ENCODE data around the gene ACD.

The ACD gene

GRCh38 chr16:67647681-67648080 lies 12.4 kb downstream of the ACD start:
- no peak for DNase-seq (ENCODE audit: low spot score)

DNA sequence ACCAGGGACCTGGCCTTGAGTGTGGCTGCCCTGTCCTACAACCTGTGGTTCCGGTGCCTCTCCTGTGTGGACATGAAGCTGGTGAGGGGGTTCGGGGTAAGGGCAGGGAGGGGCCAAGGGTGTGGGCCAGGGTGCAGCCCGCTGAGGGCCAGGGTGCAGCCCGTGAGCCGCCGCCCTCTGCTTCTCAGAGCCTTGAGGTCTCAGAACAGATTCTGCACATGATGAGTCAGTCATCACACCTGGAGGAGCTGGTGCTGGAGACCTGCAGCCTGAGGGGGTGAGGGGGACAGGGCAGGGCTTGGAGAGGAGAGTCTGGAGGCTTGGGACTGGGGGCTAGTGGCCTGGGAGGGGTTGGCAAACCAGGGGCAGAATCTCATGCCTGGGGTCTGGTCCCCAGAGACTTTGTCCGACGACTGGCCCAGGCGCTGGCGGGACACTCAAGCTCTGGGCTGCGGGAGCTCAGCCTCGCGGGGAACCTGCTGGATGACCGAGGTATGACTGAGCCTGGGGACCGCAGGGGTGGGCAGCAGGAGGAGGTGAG lies 12.9 kb downstream of the ACD start:
- no peak for DNase-seq (ENCODE audit: low spot score)

- no peak for DNase-seq (ENCODE audit: low spot score)
These were observed 14.5 kb downstream of the ACD start for GRCh38 chr16:67645397-67646121.

GRCh38 chr16:67644038-67644437 lies 16.0 kb downstream of the ACD start:
- no peak for DNase-seq (ENCODE audit: low spot score)

GRCh38 chr16:67641779-67642708 lies 18.0 kb downstream of the ACD start:
- DNase-seq (ENCODE audit: low spot score) = peak; percentile 67

DNA sequence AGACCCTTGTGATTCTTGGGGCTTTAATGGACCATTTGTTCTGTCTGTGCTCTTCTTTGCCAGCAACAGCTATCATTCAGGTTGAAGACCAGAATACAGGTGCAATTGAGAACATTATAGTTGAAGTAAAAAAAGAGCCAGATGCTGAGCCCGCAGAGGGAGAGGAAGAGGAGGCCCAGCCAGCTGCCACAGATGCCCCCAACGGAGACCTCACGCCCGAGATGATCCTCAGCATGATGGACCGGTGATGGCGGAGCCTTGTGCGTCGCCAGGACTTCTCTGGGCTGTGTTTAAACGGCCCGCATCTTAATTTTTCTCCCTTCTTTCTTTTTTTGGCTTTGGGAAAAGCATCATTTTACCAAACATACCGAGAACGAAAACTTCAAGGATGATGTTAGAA lies 22.4 kb downstream of the ACD start:
- DNase-seq (ENCODE audit: low spot score) = no peak

DNA sequence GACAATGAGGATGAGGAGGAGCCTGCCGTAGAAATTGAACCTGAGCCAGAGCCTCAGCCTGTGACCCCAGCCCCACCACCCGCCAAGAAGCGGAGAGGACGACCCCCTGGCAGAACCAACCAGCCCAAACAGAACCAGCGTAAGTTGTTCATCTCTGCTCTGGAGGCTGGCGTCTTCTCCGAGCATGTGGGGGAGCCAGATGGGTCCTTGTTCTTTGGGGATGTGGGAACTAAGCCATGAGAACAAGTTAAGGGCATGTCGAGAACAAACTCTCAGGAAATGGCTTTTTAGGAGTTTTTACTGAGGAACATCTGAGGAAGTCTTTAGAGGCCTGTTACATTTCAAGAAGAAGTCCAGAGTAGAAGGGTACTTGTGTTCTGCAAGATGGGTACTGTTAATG lies 23.3 kb downstream of the ACD start:
- no peak for DNase-seq (ENCODE audit: low spot score)

GRCh38 chr16:67632415-67633172 lies 27.5 kb downstream of the ACD start:
- no peak for DNase-seq (ENCODE audit: low spot score)

- no peak for DNase-seq (ENCODE audit: low spot score)
These were observed 31.8 kb downstream of the ACD start for GRCh38 chr16:67628216-67628615.

DNA sequence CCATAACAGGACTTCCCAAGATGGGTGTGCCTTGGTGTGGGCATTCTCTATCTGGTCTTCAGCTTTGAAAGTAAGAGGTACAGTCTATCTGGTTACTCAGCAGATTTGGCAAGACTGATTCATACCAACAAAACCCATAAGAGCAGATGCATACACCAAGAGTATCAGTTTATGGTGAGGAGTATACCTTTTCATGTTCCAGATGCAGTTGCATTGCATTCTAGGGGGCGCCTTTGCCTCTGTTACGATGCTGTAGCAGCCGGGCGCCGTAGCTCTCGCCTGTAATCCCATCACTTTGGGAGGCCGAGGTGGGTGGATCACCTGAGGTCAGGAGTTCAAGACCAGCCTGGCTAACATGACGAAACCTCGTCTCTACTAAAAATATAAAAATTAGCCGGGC lies 46.3 kb downstream of the ACD start:
- no peak for DNase-seq (ENCODE audit: low spot score)

- no peak for DNase-seq (ENCODE audit: low spot score)
These were observed 51.7 kb downstream of the ACD start for GRCh38 chr16:67608364-67608763.

All from AG20443 (cell line).